Measurements from ENCODE around the gene RUSC1. TPM values are rescaled to one million over a fixed set of nuclear protein-coding genes. Genes with fewer than 3 reads are reported as not detected.
"Not testable (repeated sequence)": the region's sequence is repeated elsewhere in the genome, so short reads cannot be mapped to it uniquely, and the experiment has no call there.

The RUSC1 gene
- total RNA-seq, 1 donor from 2014 or later, result 53.2 TPM

DNA sequence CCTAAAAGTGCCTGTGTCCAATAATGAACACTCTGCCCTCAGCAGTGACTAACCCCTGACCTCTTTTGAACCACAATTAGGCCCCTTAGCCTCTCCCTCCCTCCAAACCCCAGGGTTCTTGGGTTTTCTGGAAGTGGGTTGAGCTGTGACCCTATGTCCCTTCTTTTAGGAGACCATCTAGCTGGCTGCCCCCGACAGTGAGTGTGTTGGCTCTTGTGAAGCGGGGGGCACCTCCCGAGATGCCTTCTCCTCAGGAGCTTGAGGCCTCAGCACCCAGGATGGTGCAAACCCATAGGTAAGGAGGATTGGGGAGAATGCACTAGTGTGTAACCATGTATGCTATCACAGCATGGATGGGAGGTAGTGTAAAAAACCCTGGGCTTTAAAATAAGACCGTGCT, 7.3 kb downstream of the RUSC1 start:
- no peak for DNase-seq (ENCODE audit: low read depth)
- TF ChIP-seq, protein P1, sequence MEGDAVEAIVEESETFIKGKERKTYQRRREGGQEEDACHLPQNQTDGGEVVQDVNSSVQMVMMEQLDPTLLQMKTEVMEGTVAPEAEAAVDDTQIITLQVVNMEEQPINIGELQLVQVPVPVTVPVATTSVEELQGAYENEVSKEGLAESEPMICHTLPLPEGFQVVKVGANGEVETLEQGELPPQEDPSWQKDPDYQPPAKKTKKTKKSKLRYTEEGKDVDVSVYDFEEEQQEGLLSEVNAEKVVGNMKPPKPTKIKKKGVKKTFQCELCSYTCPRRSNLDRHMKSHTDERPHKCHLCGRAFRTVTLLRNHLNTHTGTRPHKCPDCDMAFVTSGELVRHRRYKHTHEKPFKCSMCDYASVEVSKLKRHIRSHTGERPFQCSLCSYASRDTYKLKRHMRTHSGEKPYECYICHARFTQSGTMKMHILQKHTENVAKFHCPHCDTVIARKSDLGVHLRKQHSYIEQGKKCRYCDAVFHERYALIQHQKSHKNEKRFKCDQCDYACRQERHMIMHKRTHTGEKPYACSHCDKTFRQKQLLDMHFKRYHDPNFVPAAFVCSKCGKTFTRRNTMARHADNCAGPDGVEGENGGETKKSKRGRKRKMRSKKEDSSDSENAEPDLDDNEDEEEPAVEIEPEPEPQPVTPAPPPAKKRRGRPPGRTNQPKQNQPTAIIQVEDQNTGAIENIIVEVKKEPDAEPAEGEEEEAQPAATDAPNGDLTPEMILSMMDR (conservative IDR thresholded peaks at IDR 0.05; ENCODE audit: low read depth, low read length), result no peak
- H3K4me3 ChIP-seq (ENCODE audit: low read depth, low read length), result no peak overlapping the region

DNA sequence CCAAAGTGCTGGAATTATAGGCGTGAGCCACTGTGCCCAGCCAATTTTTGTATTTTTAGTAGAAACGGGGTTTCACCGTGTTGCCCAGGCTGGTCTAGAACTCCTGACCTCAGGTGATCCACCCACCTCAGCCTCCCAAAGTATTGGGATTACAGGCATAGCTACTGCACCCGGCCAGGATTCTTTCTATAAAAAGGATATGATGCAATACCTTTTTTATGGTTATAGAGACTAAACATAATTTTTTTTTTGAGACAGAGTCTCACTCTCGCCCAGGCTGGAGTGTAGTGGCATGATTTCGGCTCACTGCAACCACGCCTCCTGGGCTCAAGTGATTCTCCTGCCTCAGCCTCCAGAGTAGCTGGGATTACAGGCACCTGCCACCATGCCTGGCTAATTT, 8.2 kb downstream of the RUSC1 start:
- H3K4me3 ChIP-seq (ENCODE audit: low read depth, low read length); DNase-seq (ENCODE audit: low read depth): not testable (repeated sequence)

DNA sequence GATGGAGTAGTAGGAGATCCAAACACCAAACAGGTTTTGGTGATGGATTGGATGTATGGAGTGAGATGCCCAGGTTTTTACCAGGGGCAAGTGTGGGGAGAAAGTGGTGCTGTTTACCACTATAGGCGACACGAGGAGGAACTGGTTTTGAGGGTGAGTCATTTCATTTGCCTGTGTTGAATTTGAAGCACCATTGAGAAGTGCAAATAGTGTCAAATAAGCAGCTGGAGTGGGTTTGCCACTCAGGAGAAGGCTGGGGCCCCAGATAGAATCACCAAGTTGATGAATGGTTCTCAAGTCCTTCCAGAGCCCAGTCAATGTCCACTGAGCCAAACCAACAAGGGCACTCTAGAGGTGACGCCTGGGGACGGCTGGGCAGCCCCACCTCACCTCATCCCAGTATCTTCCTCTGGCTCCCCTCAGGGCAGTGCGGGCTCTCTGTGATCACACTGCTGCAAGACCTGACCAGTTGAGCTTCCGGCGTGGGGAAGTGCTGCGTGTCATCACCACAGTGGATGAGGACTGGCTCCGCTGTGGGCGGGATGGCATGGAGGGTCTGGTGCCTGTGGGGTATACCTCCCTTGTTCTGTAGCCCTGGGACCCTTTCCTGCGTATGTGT, 9.4 kb downstream of the RUSC1 start:
- no peak for DNase-seq (ENCODE audit: low read depth)
- TF ChIP-seq, protein P1 (conservative IDR thresholded peaks at IDR 0.05; ENCODE audit: low read depth, low read length), result no peak
- no peak overlapping the region for H3K4me3 ChIP-seq (ENCODE audit: low read depth, low read length)

GRCh38 chr1:155334962-155335361, 14.3 kb downstream of the RUSC1 start:
- no peak for DNase-seq (ENCODE audit: low read depth)
- H3K4me3 ChIP-seq (ENCODE audit: low read depth, low read length), result no peak overlapping the region
- TF ChIP-seq, protein P1 (conservative IDR thresholded peaks at IDR 0.05; ENCODE audit: low read depth, low read length), result no peak

- H3K4me3 ChIP-seq (ENCODE audit: low read depth, low read length), result no peak overlapping the region
- no peak for DNase-seq (ENCODE audit: low read depth)
- TF ChIP-seq, protein P1 (conservative IDR thresholded peaks at IDR 0.05; ENCODE audit: low read depth, low read length), result no peak
These were observed 18.9 kb downstream of the RUSC1 start for GRCh38 chr1:155339515-155340097.

- no peak overlapping the region for H3K4me3 ChIP-seq (ENCODE audit: low read depth, low read length)
- TF ChIP-seq, protein P1 (conservative IDR thresholded peaks at IDR 0.05; ENCODE audit: low read depth, low read length), result no peak
- no peak for DNase-seq (ENCODE audit: low read depth)
These were observed 22.1 kb downstream of the RUSC1 start for GRCh38 chr1:155342842-155343241.

DNA sequence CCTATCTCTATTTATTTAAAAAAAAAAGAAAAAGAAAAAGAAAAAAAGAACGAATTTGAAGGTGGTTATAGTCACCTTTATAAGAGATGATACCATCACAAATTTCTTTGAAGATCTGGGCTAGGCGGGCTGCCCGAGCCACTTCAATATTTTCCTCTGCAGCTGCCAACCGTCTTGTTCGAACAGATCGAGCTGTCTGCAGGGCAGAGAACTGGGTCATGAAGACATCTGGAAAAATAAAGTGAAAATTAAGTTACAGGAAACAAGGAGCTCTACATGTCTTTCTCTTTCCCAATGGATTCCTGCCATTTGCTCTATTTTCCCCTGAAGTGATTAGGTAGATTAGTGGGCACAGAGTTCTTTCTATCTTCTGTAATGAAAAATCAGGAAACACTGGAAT, 31.9 kb downstream of the RUSC1 start:
- no peak overlapping the region for H3K4me3 ChIP-seq (ENCODE audit: low read depth, low read length)
- no peak for DNase-seq (ENCODE audit: low read depth)
- TF ChIP-seq, protein P1 (conservative IDR thresholded peaks at IDR 0.05; ENCODE audit: low read depth, low read length), result no peak

Data from epithelial cell of proximal tubule (primary cell).